GM19238 (cell line): ENCODE data around the gene CHD5.

Experiments
- DNase-seq: peaks from one replicate; pipeline ENCODE4 v3.0.0; 2011; ENCODE audit warnings: low spot score; ENCODE audit not compliant: insufficient read length

CHD5 gene

DNA sequence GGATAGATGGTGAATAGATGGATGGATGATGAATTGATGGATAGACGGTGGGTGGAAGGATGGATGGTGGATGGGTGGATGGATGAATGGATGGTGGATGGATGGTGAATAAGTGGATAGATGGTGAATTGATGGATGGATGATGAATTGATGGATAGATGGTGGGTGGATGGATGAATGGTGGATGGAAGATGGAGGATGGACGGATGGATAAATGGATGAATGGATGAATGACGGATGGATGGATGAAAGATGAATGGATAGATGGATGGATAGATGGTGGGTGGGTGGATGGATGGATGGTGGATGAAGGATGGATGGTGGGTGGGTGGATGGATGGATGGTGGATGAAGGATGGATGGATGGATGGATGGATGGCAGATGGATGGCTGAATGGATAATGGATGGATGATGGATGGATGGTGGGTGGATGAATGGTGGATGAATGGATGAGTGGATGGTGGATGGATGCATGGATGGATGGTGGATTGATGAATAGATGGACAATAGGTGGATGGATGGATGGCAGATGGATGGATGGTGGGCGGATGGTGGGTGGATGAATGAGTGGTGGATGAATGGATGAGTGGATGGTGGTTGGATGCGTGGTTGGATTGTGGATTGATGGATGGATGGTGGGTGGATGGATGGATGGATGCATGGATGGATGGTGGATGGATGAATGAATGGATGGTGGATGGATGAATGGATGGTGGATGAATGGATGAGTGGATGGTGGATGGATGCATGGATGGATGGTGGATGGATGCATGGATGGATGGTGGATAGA, 5.3 kb downstream of the CHD5 start:
- DNase-seq, result no peak

DNA sequence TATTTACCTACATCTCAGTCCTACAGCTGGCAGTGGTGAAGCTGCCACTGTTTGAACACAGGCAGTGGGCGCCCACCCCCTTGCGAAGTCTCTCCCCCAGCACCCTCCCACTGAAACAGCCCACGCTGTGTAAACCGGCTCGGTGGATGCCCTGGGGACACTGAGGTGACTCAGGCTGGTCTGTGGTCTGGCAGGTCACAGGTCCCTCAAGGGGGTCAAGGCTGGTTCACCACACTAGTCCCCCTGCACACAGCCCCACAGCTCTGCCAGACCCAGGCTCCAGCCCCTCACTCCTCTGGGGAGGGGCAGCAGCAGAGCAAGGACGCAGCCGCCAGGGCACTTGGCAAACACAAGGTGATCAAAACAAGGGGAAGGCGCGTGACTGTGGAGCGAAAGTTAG, 7.6 kb downstream of the CHD5 start:
- no peak for DNase-seq

DNA sequence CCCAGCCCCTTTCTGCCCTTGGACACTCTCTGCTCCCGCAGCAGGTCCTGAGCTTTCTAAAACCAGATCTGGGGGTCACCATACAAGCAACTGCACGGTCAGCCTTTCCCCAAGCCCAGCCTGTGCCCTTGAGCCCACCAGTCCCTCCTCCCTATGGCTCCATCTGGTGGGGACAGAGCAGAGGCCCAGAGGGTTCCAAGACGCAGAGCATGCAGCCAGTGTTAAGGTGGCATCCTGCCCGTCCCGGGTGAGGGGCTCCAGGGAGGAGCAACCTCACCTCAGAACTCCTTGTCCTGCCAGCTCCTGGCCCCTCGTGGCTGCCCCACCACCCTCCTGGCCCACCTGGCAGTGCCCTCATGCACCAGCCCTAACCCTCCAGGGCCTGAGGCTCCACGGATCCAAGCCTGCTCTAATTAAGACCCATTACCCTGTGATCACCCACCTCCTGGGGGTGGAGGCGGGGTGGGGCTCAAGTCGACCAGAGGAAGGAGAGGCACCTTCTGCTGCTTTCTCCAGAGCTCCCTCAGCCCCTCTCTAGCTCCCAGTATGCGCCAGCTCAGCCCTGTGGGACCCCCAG, 8.5 kb downstream of the CHD5 start:
- DNase-seq, result no peak

DNA sequence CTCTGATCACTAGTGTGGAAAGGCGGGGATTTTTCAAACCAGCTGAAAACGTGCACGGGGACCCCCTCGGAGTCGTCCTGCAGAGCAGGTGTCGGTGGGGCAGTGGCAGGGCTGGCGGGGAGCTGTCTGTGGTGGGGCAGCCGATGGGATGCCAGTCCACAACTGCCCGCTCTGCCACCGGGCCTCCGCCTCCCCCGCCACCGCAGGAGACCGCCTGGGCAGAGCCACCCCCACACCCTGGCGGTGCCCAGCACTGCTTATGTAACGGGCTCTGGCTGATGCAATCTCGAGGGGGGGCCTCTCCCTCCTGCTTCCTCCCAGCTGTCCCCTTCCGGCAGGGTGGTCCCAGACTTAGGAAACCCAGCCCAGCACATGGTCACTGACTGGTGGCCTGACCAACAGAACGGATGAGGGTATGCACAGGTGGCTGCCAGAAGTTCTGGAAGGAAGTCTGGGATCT, 9.3 kb downstream of the CHD5 start:
- DNase-seq, result no peak

DNA sequence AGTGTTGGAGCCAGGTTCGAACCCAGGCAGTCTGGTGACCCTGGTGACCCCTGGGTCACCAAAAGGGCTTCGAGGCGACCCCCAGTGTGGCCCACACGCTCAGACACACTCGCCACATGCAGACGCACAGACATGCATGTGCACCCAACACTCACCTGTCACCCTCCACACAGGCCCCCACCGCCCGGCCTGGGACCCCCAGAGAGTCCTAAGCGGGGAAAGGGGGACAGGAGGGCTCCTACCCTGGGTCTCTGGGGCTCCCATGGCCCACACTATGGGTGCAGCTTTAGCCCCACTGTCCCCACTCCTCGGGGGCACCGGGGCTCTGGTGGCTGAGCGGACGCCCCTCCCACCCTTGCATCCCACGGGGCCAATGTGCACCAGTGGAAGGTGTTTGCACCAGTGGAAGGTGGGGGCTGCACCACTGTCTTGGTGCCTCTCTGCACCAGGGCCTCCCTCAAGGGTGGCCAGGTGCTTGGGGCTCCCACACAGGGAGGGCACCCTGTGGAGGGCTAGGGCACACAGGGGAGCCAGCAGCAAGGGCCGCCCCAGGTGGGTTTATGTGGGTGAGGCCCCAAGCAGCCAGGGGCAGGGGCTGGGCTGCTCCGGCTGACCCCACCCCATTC, 9.9 kb downstream of the CHD5 start:
- DNase-seq, result no peak

DNA sequence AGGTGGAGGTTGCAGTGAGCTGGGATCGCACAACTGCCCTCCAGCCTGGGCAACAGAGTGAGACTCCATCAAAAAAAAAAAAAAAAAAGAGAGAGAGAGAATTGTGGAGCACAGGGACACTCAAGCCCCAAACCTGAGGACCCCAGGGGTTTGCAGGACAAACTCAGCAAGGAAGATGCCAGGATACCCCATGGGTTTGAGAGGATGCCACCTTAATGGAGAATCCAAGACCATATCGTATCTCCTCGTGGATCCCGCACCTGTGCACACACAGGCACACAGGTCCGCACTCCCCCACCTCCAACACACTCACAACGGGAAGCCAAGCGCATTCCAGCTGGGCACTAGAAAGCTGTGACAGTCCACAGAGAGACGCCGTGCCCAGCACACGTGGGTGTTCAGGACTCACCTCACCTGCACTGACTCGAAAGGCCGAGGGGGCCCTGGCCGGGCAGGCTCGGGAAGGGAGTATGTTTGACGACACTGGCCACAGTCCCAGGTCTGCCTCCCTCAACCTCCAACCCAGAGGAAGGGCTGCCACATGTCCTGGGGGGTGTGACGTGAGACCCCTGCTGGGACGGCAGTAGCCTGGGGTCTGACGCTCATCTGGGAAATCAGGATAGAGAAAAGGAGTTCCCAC, 11.1 kb downstream of the CHD5 start:
- no peak for DNase-seq

DNA sequence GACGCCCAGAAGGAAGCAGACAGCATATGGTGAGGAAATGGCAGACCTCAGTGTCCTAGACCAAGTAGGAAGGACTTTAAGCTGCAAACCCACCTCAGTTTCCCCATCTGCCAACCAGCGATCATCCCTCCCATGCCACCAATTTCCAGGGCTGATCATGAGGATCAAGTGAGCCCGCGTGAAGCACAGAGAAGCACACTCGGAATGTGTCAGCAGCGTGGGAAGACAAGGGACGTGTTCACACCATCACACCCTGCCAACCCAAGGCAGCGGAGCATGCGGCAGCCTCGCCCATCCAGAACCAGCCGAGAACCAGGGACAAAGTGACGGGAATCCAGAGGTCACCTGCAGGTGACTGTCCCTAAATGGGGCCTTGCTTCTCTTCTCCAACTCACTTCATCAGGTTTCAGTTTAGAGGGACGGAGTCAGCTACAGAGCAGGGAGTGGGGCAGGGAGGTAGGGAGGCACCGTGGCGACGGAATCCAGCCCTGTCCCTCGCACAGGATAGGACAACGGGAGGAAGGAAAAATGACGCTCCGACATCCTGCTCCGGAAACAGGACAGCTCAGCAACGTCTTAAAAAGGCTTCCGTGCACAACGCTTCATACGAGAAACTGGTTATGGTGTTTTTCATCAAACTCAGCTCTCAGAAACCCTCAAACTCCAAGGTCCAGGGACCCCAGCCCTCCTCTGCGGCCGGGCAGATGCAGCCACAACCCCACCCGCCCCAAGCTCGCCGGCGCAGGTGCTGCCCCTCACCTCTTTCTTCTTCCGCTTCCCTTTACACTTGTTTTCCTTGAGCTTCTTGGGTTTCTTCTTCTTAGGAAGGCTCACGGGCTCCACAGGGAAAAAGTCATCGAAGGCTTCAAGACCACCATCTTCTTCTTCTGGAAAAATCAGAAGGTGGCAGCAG, 12.5 kb downstream of the CHD5 start:
- no peak for DNase-seq

DNA sequence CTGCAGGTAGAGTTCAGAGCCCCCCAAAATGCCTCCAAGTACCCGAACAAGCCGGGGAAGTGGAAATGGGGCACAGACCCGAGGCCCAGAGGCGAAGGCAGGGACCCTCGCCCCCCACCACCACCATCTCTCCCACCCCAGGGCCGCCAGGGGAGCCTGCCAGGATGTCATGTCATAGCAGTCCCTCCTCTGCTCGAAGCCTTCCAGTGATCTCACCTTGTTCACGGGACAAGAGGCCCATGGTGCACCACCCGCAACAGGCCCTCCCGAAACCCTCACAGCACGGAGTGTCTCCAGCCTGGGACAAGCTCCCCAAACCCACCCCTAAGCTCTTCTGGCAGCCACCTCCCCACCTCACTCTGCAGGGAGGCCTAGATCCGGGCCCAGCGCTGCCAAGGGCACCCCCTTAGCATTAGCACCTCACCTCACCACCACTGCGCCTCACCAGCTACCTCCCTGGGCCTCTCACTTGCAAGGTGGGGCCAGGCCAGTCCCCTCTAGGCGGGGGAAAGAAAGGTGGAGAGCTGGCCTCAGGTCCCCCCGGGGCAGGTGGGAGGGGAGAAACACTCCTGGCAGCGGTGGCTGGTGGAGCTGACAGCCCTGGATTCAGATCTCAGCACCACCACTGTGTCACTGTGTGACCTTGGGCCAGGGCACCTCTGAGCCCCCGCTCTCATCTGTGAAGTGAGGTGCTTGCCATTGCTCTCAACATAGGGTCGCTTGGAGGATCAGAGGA, 13.3 kb downstream of the CHD5 start:
- DNase-seq, result no peak

DNA sequence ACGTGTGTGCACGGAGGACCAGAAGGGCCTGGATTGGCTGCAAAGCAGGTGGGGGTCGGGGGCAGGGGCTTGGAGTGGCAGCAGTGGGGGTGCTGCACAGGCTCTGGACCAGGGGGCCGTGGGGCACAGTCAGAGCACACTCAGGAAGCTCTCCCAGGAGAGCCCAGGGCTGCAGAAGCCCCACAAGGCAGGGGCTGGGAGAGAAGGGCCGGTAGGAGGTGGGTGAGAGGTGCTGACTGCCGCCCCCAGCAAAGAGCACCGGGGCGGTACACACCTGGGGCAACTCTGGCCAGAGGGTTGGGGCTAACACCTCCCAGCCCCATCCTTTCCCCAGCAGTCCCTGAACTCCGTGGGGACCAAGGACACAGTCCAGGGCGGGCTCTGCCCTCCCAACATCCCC, 13.9 kb downstream of the CHD5 start:
- DNase-seq, result no peak

DNA sequence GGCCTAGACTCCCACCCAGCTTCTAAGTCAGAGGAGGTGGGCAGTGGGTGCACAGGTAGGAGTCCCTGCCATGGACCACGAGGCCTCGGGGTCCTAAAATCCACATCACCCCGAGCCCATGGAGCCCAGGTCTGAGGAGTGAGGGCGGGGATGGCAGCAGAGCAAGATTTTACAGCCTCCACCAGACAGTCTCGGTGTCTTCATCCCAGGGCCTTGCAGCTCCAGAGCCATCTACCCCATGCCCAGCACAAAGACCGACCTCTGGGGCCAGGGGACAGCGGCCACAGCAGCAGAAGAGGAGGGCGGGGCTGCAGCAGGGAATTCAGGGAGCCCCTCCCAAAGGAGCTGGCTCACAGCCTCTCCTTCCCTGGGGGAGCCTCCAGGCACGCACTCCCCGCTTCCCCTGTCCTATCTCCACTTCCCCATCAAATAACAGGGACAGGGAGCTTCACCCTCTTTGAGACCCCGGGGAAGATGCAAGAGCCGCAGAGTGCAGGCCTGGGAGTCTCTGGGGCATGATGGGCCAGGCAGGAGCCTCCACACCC, 14.6 kb downstream of the CHD5 start:
- no peak for DNase-seq

DNA sequence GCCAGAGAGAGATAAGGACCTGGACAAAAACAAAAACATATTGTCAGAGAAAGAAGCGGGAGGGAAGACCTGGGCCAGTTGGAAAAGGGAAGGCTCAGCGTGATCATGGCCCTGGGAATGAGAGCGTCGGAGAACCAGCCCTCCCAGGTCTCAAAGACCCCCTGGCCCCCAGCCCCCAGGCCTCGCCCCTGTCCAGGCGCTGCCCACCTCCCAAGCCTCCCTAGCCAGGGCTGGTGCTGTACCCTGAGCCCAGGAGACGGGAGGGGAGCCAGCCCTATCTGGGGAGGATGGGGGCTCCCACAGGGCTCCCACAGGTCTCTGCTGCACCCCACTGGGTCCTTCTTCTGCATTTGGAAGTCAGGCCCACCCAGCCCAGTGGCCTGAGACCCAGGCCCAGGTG, 15.1 kb downstream of the CHD5 start:
- DNase-seq, result no peak

DNA sequence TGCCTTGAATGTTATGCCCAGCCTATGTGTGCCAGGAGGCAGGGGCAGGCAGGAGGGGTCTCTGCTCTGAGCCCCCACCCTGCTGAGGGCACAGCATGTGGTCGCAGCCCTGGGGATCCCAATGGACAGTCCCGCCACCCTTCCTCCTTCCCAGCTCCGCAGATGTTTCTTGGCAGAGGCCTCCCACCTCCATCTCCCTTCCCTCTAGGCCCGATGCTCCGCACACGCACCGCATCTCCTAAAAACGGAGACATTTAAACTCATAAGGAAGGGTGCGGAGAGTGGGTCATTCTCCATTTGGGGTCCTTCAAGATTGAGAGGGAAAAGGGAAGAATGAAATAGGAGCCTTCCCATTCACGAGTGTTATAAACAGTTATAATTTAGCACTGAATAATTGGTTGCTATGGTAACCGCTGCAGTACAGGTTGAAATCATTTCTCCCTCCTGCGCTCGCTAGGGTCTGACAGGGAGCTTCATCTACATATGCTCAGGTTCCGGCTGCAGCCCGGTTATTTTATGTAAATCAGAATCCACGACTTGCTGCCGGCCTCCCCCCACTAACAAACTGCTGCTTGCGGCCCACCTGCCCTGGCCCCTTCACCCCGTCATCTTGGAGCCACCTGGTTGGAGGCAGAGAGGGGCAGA, 16.0 kb downstream of the CHD5 start:
- no peak for DNase-seq

DNA sequence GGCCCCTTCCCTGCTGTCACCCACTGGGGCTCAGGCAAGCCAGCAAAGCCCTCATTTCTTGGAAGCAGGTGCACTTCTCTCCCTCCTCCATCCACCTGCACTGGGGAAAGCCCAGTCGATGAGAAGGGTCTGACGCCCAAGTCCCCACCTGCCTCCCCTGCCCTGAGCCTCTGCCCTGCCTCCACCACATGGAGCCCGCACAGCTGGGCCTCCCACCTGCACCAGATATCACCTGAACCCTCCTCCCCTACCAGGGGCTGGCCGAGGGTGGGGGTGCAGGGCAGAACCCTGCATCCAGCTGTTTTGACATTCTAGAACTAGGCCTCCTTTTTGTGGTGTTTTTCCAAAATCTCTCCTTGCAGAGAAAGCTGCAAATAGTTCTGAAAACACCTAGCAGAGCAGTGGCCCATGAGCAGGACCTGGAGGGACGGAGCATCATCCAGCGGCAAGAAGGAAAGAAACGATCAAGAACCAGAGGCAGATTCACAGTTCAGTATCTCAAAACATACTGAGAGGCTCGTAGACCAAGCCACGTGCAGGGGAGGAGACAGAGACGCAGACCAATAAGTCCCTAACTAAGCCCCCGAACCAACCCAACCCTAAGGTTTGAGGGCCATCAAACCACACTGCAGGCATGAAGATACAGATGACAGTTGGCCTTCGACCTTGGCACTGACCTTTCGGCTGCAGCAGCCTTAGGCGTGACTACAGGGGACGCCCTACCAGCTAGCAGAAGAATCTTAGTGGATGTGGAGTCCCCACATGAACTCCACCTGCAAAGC, 16.7 kb downstream of the CHD5 start:
- DNase-seq, result no peak

DNA sequence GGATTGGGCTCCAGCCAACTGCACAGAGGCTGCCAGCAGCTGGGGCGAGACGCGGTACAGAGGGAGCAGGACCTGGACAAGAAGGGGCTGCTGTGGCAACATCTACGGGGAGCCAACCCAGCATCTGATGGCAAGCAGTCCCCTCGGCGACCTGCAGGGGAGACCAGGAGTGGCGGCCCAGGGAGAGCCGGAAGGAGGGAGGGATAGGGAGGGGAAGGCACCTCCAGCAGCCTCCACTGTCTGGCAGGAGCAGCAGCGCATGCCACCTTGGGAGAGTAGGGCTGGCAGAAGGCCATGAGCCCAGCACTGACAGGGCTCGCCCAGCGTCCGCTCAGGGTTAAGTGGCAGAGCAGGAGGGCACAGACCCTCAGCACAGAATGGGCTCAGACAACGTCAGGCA, 17.3 kb downstream of the CHD5 start:
- no peak for DNase-seq

DNA sequence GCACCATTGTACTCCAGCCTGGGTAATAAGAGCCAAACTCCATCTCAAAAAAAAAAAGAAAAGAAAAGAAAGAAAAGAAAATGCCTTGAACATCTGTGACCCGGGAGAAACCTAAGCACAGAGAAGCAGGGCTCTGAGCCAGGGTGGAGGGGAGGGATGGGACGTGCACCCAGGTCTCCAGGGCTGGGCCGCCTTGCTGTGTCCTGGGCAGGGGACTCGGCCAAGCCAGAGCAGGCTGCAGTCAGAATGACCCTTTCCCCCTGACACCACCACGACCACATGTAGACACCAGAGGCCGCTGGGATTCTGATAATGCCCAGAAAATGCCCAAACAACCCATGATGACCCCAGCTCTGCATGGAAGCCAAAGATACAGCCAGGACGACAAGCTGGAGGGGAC, 17.8 kb downstream of the CHD5 start:
- DNase-seq, result no peak

DNA sequence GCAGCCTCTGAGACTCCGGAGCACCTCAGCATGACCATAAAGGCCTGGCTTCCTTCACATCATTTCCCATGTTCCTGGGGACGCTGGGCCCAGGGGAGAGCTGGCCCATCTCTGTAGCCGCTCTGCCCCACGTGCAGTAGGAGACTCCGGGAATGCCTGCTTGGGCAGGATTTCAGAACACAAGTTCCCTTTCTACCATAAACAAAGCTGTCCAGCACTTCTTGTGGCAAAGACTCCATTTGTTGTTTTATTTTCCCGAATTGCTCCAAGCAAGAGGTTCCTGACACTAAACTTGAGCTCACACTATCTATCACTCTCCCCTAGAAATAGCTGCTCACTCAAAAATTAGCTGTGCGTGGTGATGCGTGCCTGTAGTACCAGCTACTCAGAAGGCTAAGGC, 21.9 kb downstream of the CHD5 start:
- DNase-seq, result no peak

DNA sequence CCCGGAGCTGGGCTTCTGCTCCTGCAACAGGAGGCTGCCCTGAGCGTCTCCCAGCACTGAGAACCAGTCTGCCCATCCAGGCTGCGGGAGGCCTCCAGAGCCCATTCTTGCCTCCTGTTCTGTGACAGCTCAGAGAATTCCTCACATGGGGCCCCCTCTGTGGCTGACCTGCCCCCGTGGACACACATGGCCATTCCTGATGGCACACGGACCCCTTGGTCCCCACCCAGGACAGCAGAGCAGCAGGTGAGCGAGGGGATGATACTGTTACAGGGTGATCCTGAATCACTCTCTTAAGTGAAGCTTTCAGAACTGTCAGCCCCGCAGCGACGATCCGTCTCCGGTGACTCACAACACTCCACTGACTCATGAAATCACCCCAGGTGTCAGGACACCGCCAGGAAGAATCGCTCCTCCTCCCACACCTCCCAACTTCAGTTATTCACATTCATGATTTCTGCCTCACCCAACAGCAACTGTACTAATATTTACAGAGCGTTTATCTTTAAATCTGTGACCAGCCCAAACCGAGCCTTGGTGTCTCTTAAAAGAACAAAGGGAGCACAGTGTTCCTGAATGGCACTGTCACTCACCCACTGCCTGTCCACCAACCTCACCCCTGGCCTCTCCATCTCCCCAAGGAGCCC, 22.5 kb downstream of the CHD5 start:
- DNase-seq, result no peak

DNA sequence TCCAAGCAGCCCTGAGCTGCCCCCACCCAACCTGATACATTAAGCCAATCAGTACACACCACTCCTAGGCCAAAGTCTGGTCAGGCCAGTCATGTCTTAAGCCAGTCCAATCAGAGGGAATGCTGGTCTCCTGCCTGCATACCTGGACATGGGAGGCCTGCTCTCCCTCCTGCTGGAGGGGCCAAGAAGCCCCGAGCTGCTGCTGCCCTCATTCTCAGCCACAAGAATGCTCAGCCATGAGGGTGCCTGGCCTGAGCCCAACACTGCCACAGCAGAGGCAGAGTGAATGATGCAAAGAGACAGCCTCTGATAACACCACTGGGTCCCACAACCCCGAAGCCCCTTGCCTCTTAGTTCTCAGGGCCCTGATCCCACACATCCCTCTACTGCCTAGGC, 23.0 kb downstream of the CHD5 start:
- no peak for DNase-seq
